GM12878 (cell line): ENCODE data around the gene MSH5. TPM values are rescaled to one million over a fixed set of nuclear protein-coding genes. Genes with fewer than 3 reads are reported as not detected.

Experiments used
- FOXM1 ChIP-seq: IDR thresholded peaks from 2 replicates; pipeline ENCODE4 v1.6.1; 2012; ENCODE audit warnings: low read depth, mild to moderate bottlenecking, inconsistent platforms, low read length, moderate library complexity
- IRF4 ChIP-seq: IDR thresholded peaks from 2 replicates; pipeline ENCODE4 v1.6.1; 2011; ENCODE audit warnings: low read depth, low read length
- MAX ChIP-seq: IDR thresholded peaks from 2 replicates; pipeline ENCODE4 v1.6.1; 2012; ENCODE audit warnings: low read depth, low read length, improper control_type of control experiment
- MYB ChIP-seq: fragments of 150-350 bp; IDR thresholded peaks from 2 replicates; pipeline ENCODE4 v1.6.1; 2014; ENCODE audit warnings: mild to moderate bottlenecking, low read depth, low read length, borderline replicate concordance
- NFIC ChIP-seq: IDR thresholded peaks from 2 replicates; pipeline ENCODE4 v1.6.1; 2012; ENCODE audit warnings: low read depth, mild to moderate bottlenecking, inconsistent platforms, low read length, moderate library complexity
- NR2C2 ChIP-seq: IDR thresholded peaks from 2 replicates; pipeline ENCODE4 v1.6.1; 2011; ENCODE audit warnings: borderline replicate concordance, low read depth; ENCODE audit not compliant: control insufficient read depth, insufficient read length
- RBBP5 ChIP-seq: fragments of 200-600 bp; sonication (generic); conservative IDR thresholded peaks from 2 replicates; pipeline ENCODE4 v1.6.1; 2016
- RCOR1 ChIP-seq: conservative IDR thresholded peaks from 2 replicates; pipeline ENCODE4 v1.6.1; 2012; ENCODE audit warnings: low read depth, low read length, improper control_type of control experiment
- RELA ChIP-seq: fragments of 450-650 bp; IDR thresholded peaks from 2 replicates; pipeline ENCODE4 v1.8.0; 2014; ENCODE audit warnings: borderline replicate concordance; ENCODE audit not compliant: partially characterized antibody
- SMAD1 ChIP-seq: fragments of 450-650 bp; IDR thresholded peaks from 2 replicates; pipeline ENCODE4 v1.6.1; 2018; ENCODE audit warnings: mild to moderate bottlenecking, low read depth; ENCODE audit not compliant: partially characterized antibody
- SUZ12 ChIP-seq: fragments of 200-600 bp; sonication (generic); IDR thresholded peaks from one replicate; pipeline ENCODE4 v1.6.1; 2018; ENCODE audit warnings: antibody characterized with exemption, mild to moderate bottlenecking; ENCODE audit not compliant: unreplicated experiment
- ZNF274 ChIP-seq: IDR thresholded peaks from one replicate; pipeline ENCODE4 v1.8.0; 2011; ENCODE audit not compliant: insufficient read length, insufficient read depth
- polyA plus RNA-seq, 11 experiments: library from polyadenylated mRNA; depleted of rRNA in 4 of 11; unstranded in 6 of 11; stranded (reverse) in 5 of 11; fragments of >200 nt; fragmentation: Nextera tagmentation in 4 of 11; fragmentation: Illumina TruSeq in 1 of 11; extraction: Ambion mirVana in 4 of 11; extraction: Trizol in 1 of 11; gene quantifications; 1 replicate in 1 of 11; 2 replicates in 10 of 11; pipeline versions ENCODE4 v1.2.1 to v1.2.3, GENCODE V29; 2011 to 2016; ENCODE audit warnings: inconsistent platforms in 2 of 11, missing spikeins in 2 of 11, low read depth in 1 of 11
- total RNA-seq, 4 experiments: library from RNA; depleted of rRNA in 3 of 4; stranded (reverse); fragments of >200 nt in 3 of 4; fragmentation: Illumina TruSeq in 1 of 4; extraction: Trizol in 1 of 4; gene quantifications; 2 replicates each; pipeline versions ENCODE4 v1.2.1 to v1.2.3, GENCODE V29; 2013 to 2021
- TF ChIP-seq, protein P1 (sequence below): fragments of 450-650 bp; conservative IDR thresholded peaks from 2 replicates; pipeline ENCODE4 v1.6.1; 2017; ENCODE audit warnings: mild to moderate bottlenecking, moderate library complexity
- TF ChIP-seq, protein P2 (sequence below): fragments of 450-650 bp; IDR thresholded peaks from 2 replicates; pipeline ENCODE4 v1.6.1; 2016; ENCODE audit warnings: mild to moderate bottlenecking, moderate library complexity, borderline replicate concordance
- TF ChIP-seq, protein P3 (sequence below): IDR thresholded peaks from 2 replicates; pipeline ENCODE4 v1.6.1; 2011; ENCODE audit warnings: mild to moderate bottlenecking, low read depth, low read length, moderate library complexity; ENCODE audit not compliant: insufficient replicate concordance
- TF ChIP-seq, protein P4 (sequence below): fragments of 450-650 bp; IDR thresholded peaks from 2 replicates; pipeline ENCODE4 v1.6.1; 2017; ENCODE audit warnings: mild to moderate bottlenecking
- TF ChIP-seq, protein P5 (sequence below): fragments of 450-650 bp; IDR thresholded peaks from 2 replicates; pipeline ENCODE4 v1.6.1; 2017; ENCODE audit warnings: low read depth, mild to moderate bottlenecking, moderate library complexity

Gene MSH5
- total and polyA plus RNA-seq, 10 of the 15 experiments (the other 5 are each of a cell fraction or from before 2014, with no cell fraction given) = 9.1 to 52.7 (median 30.0) TPM

- TF ChIP-seq, protein P1, sequence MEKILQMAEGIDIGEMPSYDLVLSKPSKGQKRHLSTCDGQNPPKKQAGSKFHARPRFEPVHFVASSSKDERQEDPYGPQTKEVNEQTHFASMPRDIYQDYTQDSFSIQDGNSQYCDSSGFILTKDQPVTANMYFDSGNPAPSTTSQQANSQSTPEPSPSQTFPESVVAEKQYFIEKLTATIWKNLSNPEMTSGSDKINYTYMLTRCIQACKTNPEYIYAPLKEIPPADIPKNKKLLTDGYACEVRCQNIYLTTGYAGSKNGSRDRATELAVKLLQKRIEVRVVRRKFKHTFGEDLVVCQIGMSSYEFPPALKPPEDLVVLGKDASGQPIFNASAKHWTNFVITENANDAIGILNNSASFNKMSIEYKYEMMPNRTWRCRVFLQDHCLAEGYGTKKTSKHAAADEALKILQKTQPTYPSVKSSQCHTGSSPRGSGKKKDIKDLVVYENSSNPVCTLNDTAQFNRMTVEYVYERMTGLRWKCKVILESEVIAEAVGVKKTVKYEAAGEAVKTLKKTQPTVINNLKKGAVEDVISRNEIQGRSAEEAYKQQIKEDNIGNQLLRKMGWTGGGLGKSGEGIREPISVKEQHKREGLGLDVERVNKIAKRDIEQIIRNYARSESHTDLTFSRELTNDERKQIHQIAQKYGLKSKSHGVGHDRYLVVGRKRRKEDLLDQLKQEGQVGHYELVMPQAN = peak; percentile 62; the same call in 1 of the 2 replicates
- TF ChIP-seq SMAD1 = no peak
- TF ChIP-seq NR2C2 = no peak
- no peak for TF ChIP-seq RCOR1
- TF ChIP-seq SUZ12 = no peak
- no peak for TF ChIP-seq RBBP5
- TF ChIP-seq, protein P2, sequence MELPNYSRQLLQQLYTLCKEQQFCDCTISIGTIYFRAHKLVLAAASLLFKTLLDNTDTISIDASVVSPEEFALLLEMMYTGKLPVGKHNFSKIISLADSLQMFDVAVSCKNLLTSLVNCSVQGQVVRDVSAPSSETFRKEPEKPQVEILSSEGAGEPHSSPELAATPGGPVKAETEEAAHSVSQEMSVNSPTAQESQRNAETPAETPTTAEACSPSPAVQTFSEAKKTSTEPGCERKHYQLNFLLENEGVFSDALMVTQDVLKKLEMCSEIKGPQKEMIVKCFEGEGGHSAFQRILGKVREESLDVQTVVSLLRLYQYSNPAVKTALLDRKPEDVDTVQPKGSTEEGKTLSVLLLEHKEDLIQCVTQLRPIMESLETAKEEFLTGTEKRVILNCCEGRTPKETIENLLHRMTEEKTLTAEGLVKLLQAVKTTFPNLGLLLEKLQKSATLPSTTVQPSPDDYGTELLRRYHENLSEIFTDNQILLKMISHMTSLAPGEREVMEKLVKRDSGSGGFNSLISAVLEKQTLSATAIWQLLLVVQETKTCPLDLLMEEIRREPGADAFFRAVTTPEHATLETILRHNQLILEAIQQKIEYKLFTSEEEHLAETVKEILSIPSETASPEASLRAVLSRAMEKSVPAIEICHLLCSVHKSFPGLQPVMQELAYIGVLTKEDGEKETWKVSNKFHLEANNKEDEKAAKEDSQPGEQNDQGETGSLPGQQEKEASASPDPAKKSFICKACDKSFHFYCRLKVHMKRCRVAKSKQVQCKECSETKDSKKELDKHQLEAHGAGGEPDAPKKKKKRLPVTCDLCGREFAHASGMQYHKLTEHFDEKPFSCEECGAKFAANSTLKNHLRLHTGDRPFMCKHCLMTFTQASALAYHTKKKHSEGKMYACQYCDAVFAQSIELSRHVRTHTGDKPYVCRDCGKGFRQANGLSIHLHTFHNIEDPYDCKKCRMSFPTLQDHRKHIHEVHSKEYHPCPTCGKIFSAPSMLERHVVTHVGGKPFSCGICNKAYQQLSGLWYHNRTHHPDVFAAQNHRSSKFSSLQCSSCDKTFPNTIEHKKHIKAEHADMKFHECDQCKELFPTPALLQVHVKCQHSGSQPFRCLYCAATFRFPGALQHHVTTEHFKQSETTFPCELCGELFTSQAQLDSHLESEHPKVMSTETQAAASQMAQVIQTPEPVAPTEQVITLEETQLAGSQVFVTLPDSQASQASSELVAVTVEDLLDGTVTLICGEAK = no peak
- no peak for TF ChIP-seq NFIC
- TF ChIP-seq, protein P3, sequence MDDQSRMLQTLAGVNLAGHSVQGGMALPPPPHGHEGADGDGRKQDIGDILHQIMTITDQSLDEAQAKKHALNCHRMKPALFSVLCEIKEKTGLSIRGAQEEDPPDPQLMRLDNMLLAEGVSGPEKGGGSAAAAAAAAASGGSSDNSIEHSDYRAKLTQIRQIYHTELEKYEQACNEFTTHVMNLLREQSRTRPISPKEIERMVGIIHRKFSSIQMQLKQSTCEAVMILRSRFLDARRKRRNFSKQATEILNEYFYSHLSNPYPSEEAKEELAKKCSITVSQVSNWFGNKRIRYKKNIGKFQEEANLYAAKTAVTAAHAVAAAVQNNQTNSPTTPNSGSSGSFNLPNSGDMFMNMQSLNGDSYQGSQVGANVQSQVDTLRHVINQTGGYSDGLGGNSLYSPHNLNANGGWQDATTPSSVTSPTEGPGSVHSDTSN = no peak
- TF ChIP-seq, protein P4, sequence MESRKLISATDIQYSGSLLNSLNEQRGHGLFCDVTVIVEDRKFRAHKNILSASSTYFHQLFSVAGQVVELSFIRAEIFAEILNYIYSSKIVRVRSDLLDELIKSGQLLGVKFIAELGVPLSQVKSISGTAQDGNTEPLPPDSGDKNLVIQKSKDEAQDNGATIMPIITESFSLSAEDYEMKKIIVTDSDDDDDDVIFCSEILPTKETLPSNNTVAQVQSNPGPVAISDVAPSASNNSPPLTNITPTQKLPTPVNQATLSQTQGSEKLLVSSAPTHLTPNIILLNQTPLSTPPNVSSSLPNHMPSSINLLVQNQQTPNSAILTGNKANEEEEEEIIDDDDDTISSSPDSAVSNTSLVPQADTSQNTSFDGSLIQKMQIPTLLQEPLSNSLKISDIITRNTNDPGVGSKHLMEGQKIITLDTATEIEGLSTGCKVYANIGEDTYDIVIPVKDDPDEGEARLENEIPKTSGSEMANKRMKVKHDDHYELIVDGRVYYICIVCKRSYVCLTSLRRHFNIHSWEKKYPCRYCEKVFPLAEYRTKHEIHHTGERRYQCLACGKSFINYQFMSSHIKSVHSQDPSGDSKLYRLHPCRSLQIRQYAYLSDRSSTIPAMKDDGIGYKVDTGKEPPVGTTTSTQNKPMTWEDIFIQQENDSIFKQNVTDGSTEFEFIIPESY = no peak
- no peak for TF ChIP-seq MAX
- TF ChIP-seq RELA = no peak
- TF ChIP-seq, protein P5, sequence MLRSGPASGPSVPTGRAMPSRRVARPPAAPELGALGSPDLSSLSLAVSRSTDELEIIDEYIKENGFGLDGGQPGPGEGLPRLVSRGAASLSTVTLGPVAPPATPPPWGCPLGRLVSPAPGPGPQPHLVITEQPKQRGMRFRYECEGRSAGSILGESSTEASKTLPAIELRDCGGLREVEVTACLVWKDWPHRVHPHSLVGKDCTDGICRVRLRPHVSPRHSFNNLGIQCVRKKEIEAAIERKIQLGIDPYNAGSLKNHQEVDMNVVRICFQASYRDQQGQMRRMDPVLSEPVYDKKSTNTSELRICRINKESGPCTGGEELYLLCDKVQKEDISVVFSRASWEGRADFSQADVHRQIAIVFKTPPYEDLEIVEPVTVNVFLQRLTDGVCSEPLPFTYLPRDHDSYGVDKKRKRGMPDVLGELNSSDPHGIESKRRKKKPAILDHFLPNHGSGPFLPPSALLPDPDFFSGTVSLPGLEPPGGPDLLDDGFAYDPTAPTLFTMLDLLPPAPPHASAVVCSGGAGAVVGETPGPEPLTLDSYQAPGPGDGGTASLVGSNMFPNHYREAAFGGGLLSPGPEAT = peak; percentile 43; the same call in 1 of the 2 replicates
- TF ChIP-seq MYB = no peak
- TF ChIP-seq ZNF274 = no peak
- no peak for TF ChIP-seq IRF4
- TF ChIP-seq FOXM1 = no peak
These were observed 10.3 kb upstream of the MSH5 start (continued) for GRCh38 chr6:31729515-31729978.
